ENCODE results near the gene NCAPG2. TPM values are rescaled to one million over a fixed set of nuclear protein-coding genes. Genes with fewer than 3 reads are reported as not detected.

NCAPG2 gene
- total and polyA plus RNA-seq, 7 experiments from 2014 or later = 1.3 to 88.7 (median 6.7) TPM

DNA sequence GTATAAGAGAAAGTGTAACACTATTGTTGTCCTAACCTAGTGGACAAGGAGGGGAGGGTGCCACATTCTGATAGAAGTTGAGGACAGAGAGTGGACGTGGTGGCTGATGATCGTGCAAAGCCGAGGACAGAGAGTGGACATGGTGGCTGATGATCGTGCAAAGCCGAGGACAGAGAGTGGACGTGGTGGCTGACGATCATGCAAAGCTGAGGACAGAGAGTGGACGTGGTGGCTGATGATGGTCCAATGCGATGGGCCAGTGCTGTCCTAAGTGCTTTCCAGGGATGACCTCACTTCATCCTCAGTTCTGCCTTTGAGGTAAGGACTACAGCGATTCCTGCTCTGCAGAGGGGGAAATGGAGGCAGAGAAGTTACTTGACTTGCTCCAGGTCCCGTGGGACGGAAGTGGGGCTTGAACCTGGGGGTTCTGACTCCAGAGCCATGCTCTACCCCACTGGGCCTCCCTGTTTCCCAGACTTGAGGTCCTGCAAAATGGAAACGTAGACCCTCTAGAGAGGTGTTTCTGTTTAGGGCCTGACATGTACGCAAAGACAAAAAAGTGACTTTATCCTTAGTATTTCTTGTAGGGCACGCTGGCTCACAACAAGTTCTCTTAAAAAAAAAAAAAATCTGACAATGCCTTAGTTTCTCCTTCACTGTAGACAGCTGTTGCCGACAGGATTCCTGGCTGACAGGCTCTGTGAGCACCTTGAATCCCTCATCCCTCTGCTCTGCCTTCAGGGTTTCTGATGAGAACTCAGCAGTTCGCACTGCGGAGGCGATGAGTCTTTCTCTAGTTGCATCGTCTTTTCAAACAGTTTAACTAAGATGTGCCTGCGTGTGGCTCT is 20.3 kb upstream of the NCAPG2 start:
- ATAC-seq = no peak
- Histone ChIP-seq H3K4me1 (ENCODE audit: control insufficient read depth in 2 of 2, insufficient read depth in 2 of 2, low read length in 2 of 2) (no peaks in the 10 kb centered on the region), H3K36me3 (ENCODE audit: control insufficient read depth in 2 of 3, insufficient read depth in 3 of 3, low read length in 3 of 3) (no peaks in the 10 kb centered on the region), H3K27me3 (ENCODE audit: control insufficient read depth in 2 of 2, insufficient read depth in 2 of 2, low read length in 2 of 2) (no peaks in the 10 kb centered on the region), H3K27ac (ENCODE audit: low read depth, low read length) (no peak overlapping the region), H3K9me3 (ENCODE audit: control insufficient read depth in 2 of 3, low read length in 3 of 3) (no peaks in the 10 kb centered on the region), H3K4me3 (ENCODE audit: low read length) (no peak overlapping the region)
- Mint-ChIP-seq H3K27ac (peak overlapping the region in 3 of 9 donors; percentile 5 to 10 (median 7)), H3K4me1 (peaks cover 0 to 12% (median 6%) of the 10 kb centered on the region in 7 donors), H3K4me3 (peak overlapping the region in 2 of 10 donors; percentile 19), H3K27me3 (no peaks in the 10 kb centered on the region), H3K36me3 (peaks cover 2 to 5% (median 3%) of the 10 kb centered on the region in 5 donors), H3K9me3 (peaks cover 0 to 10% (median 0%) of the 10 kb centered on the region in 11 donors)
- intact Hi-C loops (cut with micrococcal nuclease) = no loop called here
- DNase-seq = no peak
- ChIA-PET CTCF (no interaction called here), POLR2A (no interaction called here)

DNA sequence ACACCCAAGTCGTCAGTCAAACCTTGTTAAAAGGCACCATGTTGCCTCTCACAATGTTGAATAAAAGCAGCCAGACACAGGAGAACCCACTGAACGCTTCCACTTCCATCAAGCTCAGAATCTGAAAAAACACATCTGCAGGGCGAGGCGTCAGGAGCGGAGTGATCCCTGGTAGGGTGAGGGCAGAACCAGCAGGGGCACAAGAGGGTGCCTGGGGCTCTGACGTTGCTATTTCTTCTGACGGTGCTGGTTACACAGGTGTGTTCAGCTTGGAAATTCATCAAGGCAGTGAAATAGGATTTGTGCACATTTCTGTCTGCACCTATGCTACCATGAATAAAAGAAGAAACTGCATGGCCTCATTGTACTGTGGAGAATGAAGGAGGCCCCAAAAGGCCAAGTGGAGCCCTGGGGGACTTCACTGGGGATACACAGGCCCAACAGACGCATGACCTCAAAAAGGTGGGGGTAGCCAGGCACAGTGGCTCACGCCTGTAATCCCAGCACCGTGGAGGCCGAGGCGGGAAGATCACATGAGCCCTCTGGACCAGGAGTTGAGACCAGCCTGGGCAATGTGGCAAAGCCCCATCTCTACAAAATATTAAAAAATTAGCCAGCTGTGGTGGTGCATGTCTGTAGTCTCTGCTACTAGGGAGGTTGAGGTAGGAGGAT is 19.2 kb upstream of the NCAPG2 start:
- Histone ChIP-seq H3K4me1 (ENCODE audit: control insufficient read depth in 2 of 2, insufficient read depth in 2 of 2, low read length in 2 of 2) (no peaks in the 10 kb centered on the region), H3K27me3 (ENCODE audit: control insufficient read depth in 2 of 2, insufficient read depth in 2 of 2, low read length in 2 of 2) (no peaks in the 10 kb centered on the region), H3K9me3 (ENCODE audit: control insufficient read depth in 2 of 3, low read length in 3 of 3) (no peaks in the 10 kb centered on the region), H3K36me3 (ENCODE audit: control insufficient read depth in 2 of 3, insufficient read depth in 3 of 3, low read length in 3 of 3) (no peaks in the 10 kb centered on the region), H3K4me3 (ENCODE audit: low read length) (no peak overlapping the region), H3K27ac (ENCODE audit: low read depth, low read length) (no peak overlapping the region)
- Mint-ChIP-seq H3K27me3 (peaks cover 0 to under 1% (median 0%) of the 10 kb centered on the region in 5 donors), H3K9me3 (peaks cover 0 to 10% (median 0%) of the 10 kb centered on the region in 11 donors), H3K4me1 (peaks cover 0 to 8% (median 4%) of the 10 kb centered on the region in 7 donors), H3K36me3 (peaks cover 0 to 3% (median 0%) of the 10 kb centered on the region in 5 donors), H3K4me3 (no peak overlapping the region), H3K27ac (no peak overlapping the region)
- POLR2A ChIA-PET = no interaction called here
- intact Hi-C loops (cut with micrococcal nuclease) = no loop called here
- ATAC-seq (no peak), DNase-seq (no peak)
- CTCF ChIA-PET = no interaction called here

DNA sequence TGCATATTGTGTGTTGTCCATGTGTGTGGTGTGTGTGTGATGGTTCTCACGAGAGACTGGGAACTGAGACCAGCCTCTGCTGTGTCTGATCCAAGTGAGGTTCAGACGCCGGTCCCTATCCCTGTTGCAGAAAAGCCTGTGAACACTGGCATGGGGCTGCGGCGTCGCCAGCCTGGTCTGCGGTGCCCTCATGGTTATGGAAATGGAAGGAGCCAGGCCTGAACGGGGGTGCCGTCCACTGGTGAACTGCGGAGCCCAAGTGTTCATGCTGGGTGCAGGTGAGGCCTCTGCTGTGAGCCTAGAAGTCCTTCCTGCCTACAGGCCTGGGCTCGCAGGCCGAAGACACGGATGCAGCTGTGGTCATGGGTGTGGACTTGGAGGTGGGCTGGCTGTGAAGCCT is 18.7 kb upstream of the NCAPG2 start:
- Histone ChIP-seq H3K36me3 (ENCODE audit: control insufficient read depth in 2 of 3, insufficient read depth in 3 of 3, low read length in 3 of 3) (no peaks in the 10 kb centered on the region), H3K9me3 (ENCODE audit: control insufficient read depth in 2 of 3, low read length in 3 of 3) (no peaks in the 10 kb centered on the region), H3K4me3 (ENCODE audit: low read length) (no peak overlapping the region), H3K4me1 (ENCODE audit: control insufficient read depth in 2 of 2, insufficient read depth in 2 of 2, low read length in 2 of 2) (no peaks in the 10 kb centered on the region), H3K27ac (ENCODE audit: low read depth, low read length) (no peak overlapping the region), H3K27me3 (ENCODE audit: control insufficient read depth in 2 of 2, insufficient read depth in 2 of 2, low read length in 2 of 2) (no peaks in the 10 kb centered on the region)
- intact Hi-C loops (cut with micrococcal nuclease) = no loop called here
- peak overlapping the region in 2 of 9 donors; percentile 20 to 76 for H3K27ac Mint-ChIP-seq
- ChIA-PET POLR2A (no interaction called here), CTCF (no interaction called here)
- no peak overlapping the region for H3K4me3 Mint-ChIP-seq
- ATAC-seq = no peak
- no peak for DNase-seq
- H3K36me3 Mint-ChIP-seq = peaks cover 0 to 3% (median 0%) of the 10 kb centered on the region in 5 donors
- peaks cover 0 to 10% (median 0%) of the 10 kb centered on the region in 11 donors for H3K9me3 Mint-ChIP-seq
- peaks cover 0 to 8% (median 2%) of the 10 kb centered on the region in 7 donors for H3K4me1 Mint-ChIP-seq
- peaks cover 0 to 6% (median 0%) of the 10 kb centered on the region in 5 donors for H3K27me3 Mint-ChIP-seq

DNA sequence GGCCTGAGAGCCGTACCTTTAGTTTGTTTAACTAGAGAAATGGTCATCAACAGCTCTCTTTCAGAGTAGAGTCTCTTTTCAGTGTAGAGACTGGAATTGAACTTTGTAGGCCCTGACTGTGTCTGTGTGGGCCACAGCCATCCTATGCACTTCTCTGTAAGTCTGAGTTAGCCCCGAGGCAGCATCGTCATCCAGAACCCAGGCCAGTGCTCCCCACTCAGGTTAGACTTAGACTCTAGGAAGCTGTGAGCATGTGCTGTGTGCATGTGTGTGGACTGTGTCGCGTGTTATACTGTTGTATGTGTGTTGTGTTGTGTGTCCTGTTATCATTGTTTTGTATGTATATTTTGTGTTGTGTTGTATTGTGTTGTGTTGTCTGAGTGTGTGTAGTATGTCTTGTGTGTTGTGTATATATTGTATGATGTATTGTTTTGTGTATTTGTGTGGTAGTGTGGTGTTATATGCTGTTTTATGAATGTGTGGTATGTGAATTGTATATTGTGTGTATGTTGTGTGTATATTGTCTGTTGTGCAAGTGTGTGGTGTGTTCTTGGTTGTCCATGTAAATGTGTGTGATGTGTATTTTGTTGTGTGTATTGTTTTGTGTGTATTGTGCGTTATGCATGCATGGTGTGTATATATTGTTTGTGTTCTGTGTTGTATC is 18.1 kb upstream of the NCAPG2 start:
- peaks cover 0 to 10% (median 0%) of the 10 kb centered on the region in 5 donors for H3K27me3 Mint-ChIP-seq
- Histone ChIP-seq H3K4me3 (ENCODE audit: low read length) (no peak overlapping the region), H3K9me3 (ENCODE audit: control insufficient read depth in 2 of 3, low read length in 3 of 3) (no peaks in the 10 kb centered on the region), H3K27me3 (ENCODE audit: control insufficient read depth in 2 of 2, insufficient read depth in 2 of 2, low read length in 2 of 2) (no peaks in the 10 kb centered on the region), H3K4me1 (ENCODE audit: control insufficient read depth in 2 of 2, insufficient read depth in 2 of 2, low read length in 2 of 2) (no peaks in the 10 kb centered on the region), H3K36me3 (ENCODE audit: control insufficient read depth in 2 of 3, insufficient read depth in 3 of 3, low read length in 3 of 3) (no peaks in the 10 kb centered on the region), H3K27ac (ENCODE audit: low read depth, low read length) (no peak overlapping the region)
- intact Hi-C loops (cut with micrococcal nuclease) = no loop called here
- DNase-seq = no peak
- ATAC-seq = no peak
- ChIA-PET CTCF (no interaction called here), POLR2A (no interaction called here)
- peaks cover 0 to 4% (median 0%) of the 10 kb centered on the region in 7 donors for H3K4me1 Mint-ChIP-seq
- H3K27ac Mint-ChIP-seq = peak overlapping the region in 2 of 9 donors; percentile 20 to 76
- H3K36me3 Mint-ChIP-seq = peaks cover 0 to 3% (median 0%) of the 10 kb centered on the region in 5 donors
- peaks cover 0 to 10% (median 0%) of the 10 kb centered on the region in 11 donors for H3K9me3 Mint-ChIP-seq
- H3K4me3 Mint-ChIP-seq = peak overlapping the region in 1 of 10 donors; percentile 43

DNA sequence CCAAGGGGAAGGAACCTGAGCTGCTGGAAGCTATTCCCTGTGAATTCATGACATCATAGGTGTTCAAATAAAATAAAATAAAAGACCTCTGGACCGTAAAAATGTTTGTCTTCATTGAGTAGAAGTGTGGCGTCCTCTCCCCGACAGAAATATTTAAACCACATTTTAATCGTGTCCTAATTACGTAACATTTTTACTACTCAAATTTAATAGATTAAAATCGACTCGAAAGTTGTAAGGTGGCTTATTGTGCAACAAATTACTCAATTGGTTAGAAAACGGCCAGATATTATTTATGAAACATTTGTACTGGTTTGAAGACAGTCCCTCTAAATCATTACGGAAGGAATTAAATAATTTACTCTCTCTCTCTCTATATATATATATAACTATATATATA is 15.5 kb upstream of the NCAPG2 start:
- intact Hi-C loops (cut with micrococcal nuclease) = no loop called here
- peaks cover 0 to 6% (median 0%) of the 10 kb centered on the region in 7 donors for H3K4me1 Mint-ChIP-seq
- no peak overlapping the region for H3K27ac ChIP-seq (ENCODE audit: low read depth, low read length)
- no peaks in the 10 kb centered on the region for H3K27me3 ChIP-seq (ENCODE audit: control insufficient read depth in 2 of 2, insufficient read depth in 2 of 2, low read length in 2 of 2)
- peaks cover 0 to 3% (median 0%) of the 10 kb centered on the region in 5 donors for H3K36me3 Mint-ChIP-seq
- peaks cover 0 to 8% (median 0%) of the 10 kb centered on the region in 11 donors for H3K9me3 Mint-ChIP-seq
- ChIA-PET CTCF (no interaction called here), POLR2A (no interaction called here)
- H3K4me3 Mint-ChIP-seq = no peak overlapping the region
- no peaks in the 10 kb centered on the region for H3K36me3 ChIP-seq (ENCODE audit: control insufficient read depth in 2 of 3, insufficient read depth in 3 of 3, low read length in 3 of 3)
- ATAC-seq (no peak), DNase-seq (no peak)
- H3K9me3 ChIP-seq (ENCODE audit: control insufficient read depth in 2 of 3, low read length in 3 of 3) = no peaks in the 10 kb centered on the region
- H3K4me1 ChIP-seq (ENCODE audit: control insufficient read depth in 2 of 2, insufficient read depth in 2 of 2, low read length in 2 of 2) = no peaks in the 10 kb centered on the region
- H3K27ac Mint-ChIP-seq = no peak overlapping the region
- no peak overlapping the region for H3K4me3 ChIP-seq (ENCODE audit: low read length)
- H3K27me3 Mint-ChIP-seq = peaks cover 0 to 28% (median 5%) of the 10 kb centered on the region in 5 donors

DNA sequence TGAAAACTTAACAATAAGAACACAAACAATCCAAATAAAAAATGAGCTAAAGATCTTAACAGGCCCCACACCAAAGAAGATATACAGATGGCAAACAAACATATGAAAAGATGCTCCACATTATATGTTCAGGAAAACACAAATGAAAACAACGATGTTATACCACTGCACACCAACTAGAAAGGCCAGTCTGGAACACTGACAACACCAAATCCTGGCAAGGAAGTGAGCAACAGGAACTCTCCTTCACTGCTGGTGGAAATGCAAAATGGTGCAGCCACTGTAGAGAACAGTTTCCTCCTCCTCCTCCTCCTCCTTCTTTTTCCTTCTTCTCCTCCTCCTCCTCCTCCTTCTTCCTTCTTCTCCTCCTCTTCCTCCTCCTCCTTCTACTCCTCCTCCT is 12.2 kb upstream of the NCAPG2 start:
- no peaks in the 10 kb centered on the region for H3K9me3 ChIP-seq (ENCODE audit: control insufficient read depth in 2 of 3, low read length in 3 of 3)
- Mint-ChIP-seq H3K9me3 (peaks cover 0 to 6% (median 2%) of the 10 kb centered on the region in 11 donors), H3K4me1 (peaks cover 0 to 12% (median 5%) of the 10 kb centered on the region in 7 donors), H3K36me3 (peaks cover 0 to 5% (median 0%) of the 10 kb centered on the region in 5 donors), H3K27ac (no peak overlapping the region), H3K27me3 (peaks cover 0 to 31% (median 9%) of the 10 kb centered on the region in 5 donors), H3K4me3 (no peak overlapping the region)
- peaks cover 0 to 4% of the 10 kb centered on the region in 2 donors for H3K4me1 ChIP-seq (ENCODE audit: control insufficient read depth in 2 of 2, insufficient read depth in 2 of 2, low read length in 2 of 2)
- H3K27me3 ChIP-seq (ENCODE audit: control insufficient read depth in 2 of 2, insufficient read depth in 2 of 2, low read length in 2 of 2) = no peaks in the 10 kb centered on the region
- H3K4me3 ChIP-seq (ENCODE audit: low read length) = no peak overlapping the region
- DNase-seq (no peak), ATAC-seq (no peak)
- intact Hi-C loops (cut with micrococcal nuclease) = no loop called here
- CTCF ChIA-PET = no interaction called here
- no peak overlapping the region for H3K27ac ChIP-seq (ENCODE audit: low read depth, low read length)
- H3K36me3 ChIP-seq (ENCODE audit: control insufficient read depth in 2 of 3, insufficient read depth in 3 of 3, low read length in 3 of 3) = no peaks in the 10 kb centered on the region
- POLR2A ChIA-PET = no interaction called here
